Hematopoietic multipotent progenitor cell (in vitro differentiated cells): ENCODE results near the gene C2CD3. TPM values are rescaled to one million over a fixed set of nuclear protein-coding genes. Genes with fewer than 3 reads are reported as not detected.

Source experiments
- DNase-seq, 3 donors: peaks; one replicate each; pipeline ENCODE4 v3.0.0-alpha.2; 2011 to 2015; ENCODE audit warnings: low read depth in 2 of 3, low spot score in 2 of 3
- total RNA-seq: library from RNA; depleted of rRNA; stranded (reverse); fragments of >200 nt; gene quantifications from one replicate; pipeline ENCODE4 v1.2.3, GENCODE V29; 2012

Gene C2CD3, protein sequence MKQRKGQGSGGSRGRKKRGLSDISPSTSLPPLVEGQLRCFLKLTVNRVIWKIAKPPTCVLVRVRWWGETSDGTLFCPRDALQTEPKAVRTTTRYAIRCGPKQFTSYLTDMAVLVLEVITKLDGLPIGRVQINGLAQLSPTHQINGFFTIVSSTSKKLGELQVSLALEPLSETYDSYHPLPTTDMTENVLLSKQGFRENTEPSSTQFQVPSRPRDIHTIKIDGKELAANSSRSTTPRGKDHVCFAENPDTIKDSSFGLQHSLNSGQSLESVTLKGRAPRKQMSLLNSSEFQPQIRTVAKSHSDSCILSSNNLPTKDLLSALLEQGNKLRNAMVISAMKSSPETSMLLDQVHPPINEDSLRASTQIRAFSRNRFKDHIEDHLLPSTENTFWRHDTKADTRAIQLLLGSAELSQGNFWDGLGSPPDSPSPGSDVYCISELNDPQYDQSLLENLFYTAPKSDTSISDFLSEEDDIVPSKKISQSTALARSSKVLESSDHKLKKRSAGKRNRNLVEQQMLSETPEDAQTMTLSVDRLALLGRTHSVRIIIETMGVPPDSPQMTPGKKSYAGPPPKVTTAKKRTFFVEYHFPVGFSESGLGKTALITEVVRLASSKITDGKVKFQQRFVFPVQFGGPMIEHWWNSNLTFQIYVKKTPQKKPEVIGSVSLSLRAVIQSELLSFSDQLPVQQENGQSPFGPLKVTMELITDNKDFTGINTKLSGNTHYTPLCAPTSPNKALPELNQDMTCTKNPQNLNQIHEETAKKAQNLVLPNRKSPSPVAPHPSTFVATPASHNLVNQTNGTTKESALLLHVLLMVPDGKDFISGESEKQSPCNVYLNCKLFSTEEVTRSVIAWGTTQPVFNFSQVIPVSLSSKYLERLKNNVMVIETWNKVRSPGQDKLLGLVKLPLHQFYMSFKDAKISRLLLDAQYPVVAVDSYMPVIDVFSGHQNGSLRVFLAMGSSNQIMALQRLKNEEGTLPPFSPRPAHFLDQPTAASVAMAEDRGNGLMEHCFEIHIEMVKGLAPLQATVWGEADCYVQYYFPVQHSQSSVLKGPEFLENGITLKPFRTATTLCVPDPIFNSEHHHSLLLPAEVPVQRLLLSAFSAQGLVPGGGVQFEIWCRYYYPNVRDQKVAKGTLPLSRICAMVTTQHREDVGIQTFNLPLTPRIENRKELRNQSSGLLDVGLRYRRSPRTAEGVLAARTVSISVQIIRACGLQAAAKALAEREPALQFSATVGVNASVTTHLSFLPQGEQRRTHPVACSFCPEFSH (N-terminal part only)
- 21.3 TPM for total RNA-seq

DNA sequence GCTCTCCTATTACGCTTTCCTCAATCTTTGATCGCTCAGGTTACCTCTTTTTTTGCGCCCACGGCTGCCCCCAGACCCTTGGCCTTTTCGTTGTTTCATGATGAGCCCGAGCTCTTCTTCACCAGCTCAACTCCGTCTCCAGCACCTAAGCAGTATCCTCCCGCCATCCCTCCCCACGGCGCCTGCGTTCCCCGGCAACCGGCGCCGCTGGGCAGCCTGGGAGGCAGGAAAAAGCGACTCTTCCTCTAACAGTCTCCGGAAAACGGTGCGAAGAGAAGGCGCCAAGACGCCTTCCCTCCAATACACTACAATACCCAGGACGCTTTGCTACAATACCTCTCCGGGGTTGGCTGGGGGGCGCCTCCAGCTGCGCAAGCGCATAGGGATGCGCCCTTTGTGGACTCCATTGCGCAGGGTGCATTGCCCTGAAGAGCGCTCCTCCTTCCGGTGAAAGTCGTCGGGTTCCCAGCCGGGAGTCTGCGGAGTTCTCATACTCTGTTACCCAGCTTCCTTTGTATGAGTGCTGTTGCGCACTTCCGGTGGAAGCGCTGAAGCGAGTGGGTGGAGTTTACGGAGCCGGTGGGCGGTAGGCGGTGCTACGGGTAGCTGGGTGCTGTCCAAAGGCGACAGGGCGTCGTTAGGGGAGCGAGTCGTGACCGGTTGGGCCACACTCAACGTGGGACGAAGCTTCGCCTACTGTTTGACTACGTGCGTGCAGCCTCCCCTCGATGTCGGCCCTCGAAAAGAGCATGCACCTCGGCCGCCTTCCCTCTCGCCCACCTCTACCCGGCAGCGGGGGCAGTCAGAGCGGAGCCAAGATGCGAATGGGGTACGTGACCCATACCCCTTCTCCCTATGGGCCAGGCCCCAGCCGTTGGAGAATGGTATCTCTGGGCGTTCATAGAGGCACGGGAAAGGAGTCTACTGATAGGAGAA is at the start of gene C2CD3, which contains the start of gene PPME1:
Gene C2CD3 (minus strand): TSS at position 309 of the 936 bp plus-strand sequence. CDS start 210 bp downstream, at position 99.
Gene PPME1 (plus strand): TSS at position 596 of the 936 bp plus-strand sequence. CDS start 133 bp downstream, at position 729.
- DNase-seq: peak; percentile 96 to 100 (median 100)

DNA sequence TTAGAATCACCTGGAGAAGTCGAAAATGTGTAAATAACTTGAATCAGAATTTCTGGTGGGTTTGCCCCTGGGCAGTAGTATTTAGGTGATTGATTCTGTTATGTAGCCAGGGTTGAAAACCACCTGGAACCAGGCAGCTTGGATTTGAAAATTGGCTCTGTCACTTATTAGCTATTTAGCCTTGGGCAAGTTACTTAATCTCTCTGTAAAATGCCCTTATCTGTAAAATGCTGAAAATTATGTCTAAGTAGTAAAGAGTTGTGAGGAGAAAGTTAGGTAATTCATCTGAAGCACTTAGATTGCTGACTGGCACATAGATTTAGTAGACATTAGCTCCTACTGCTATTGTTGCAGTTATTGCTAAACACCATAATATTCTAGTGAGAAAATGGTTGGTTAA is 49.6 kb upstream of the C2CD3 start:
- no peak for DNase-seq

DNA sequence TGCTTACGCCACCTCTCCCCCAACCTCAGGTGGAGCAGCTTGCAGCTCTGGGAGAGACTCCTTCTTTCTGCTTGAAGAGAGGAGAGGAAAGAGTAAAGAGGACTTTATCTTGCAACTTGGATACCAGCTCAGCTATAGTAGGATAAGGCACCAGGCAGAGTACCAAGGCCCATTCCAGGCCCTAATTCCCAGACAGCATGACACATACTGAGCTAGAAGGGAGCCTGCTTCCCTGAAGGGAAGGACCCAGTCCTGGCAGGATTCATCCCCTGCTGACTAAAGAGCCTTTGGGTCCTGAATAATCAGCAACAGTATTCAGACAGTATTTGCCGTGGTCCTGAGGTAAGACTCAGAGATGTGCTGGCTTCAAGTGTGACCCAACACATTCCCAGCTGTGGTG is 41.7 kb upstream of the C2CD3 start:
- no peak for DNase-seq

DNA sequence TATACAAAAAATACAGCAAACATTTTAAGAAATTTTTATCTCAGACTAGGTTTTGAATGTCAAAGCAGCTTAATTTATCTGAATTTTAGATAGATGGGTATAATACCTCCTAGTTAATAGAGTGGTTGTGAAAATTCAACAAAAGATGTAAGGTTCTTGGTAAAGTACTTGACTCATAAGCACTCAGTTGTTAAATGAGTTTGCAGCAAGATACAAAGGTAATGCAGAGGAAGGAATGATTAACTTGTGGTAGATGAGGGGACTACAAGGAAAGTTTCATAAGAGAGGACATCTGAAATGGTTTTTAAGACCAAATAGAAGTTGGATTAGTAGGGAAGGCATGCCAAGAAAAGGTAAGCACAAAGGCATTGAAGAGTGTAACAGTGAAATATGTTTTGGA is 37.7 kb upstream of the C2CD3 start:
- no peak for DNase-seq

DNA sequence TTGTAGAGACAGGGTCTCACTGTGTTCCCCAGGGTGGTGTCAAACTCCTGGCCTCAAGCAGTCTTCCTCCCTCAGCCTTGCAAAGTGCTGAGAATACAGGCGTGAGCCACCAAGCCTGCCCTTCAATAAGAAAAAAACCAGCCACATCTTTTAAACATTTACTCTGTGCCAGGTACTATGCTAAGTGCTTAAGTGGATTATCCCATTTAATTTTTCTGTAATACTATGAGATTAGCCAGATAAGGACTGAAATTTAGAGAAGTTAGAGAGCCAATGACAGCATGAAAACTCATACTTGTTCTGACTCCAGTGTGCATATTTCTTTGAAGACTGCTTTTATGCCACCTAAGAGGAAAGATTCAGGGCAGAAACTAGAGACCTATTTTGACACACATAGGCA is 35.9 kb upstream of the C2CD3 start:
- no peak for DNase-seq

DNA sequence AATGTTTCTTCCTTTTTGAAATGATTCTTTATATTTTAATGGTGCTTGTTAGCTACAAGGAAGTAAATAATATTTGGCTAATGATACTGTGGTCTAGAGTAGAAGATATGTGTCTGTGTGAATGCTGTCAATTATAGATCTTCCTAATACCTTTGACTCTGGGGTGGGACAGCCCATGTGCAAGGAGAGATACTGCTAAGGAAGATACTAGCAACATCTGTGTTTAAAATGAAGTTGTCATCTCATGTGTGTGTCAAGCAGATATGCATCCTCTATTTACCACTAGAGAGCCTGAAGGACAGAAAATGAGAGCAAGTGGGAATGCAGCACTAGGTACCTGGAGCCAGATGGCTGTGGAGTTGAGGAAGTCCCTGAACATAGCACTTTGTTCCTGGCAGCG is 34.4 kb upstream of the C2CD3 start:
- no peak for DNase-seq

DNA sequence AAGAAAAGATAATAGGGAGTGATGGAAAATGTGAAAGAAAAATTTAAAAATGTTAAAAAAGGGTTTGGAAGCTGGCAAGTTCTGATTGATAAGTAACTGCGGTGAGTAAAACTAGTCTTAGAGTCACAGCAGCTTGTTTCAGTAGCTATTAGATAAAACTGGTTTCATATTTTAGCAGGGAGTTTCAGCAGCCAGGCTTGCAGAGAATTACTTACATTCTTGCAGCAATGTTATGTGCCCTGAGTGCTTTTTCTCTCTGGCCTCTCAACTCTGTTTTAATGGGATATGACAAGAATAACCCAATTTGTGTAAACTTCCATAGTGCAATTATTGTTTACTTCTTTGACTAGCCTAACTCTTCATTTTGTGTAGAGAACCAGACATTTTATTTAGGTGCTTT is 33.9 kb upstream of the C2CD3 start:
- no peak for DNase-seq

DNA sequence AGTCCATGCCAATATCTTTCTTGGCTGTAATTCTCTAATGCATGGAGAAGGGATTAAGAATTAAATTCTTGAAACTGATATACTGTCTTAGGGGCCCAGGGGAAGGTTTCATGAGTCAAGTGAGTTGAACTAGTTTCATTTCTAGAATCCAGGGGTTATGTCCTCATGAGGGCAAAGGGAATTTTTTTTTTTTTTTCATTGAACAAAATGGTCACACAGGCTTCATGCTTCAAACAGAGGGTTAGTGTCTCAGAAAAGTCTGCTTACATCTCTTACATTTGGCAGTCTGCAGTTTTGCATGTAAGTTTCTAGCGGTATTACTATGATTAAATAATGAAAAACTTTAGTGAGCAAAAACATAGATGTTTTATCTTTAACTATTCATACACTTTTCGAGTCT is 33.2 kb upstream of the C2CD3 start:
- DNase-seq: no peak

DNA sequence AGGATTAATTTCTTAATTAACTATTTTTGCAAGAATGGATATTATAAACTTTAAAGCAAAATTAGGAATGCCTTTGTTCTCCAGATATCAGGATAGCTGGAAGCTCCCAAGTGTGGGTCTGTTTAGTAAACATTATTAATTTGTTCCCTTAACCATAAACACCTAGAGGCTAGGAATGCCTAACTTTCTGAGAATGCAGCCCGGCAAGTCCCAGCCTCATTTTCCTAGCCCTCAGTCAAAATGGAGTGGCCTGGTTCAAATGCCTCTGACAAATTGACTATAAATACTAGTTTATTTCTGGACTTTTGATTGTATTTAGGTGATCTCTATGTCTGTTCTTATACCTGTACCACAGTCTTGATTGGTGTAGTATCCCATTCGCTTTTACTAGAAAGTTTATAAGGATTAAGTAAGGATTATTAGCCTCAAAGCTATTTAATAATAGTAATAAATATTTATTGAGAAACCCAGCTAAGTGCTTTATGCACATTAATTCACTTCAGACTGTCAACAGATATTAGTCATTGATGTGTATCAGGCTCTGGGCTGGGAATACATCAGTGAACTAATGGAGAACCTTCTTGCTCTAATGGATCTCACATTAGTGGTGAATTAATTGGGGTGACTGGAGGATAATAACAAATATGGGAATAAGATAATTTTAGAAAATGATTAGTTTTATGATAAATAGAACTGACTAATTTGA is 26.1 kb upstream of the C2CD3 start:
- DNase-seq: no peak

DNA sequence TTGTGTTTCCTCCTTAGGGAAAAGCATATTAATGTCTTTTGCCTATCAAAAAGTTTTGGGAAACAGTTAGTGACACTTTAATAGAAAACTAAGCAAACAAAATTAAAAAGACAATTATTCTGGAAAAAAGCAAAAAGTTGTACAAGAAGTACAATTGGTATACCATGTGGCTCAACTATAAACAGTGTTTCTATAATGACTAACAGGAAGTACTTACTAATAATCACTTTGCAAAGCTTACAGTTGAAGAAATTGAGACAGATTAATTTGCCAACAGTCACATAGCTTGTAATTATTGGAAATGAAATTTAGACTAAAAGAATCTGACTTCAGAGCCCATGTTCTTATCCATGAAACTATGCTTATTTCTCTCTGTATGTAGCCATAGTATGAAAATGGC is 25.0 kb upstream of the C2CD3 start:
- DNase-seq: no peak

DNA sequence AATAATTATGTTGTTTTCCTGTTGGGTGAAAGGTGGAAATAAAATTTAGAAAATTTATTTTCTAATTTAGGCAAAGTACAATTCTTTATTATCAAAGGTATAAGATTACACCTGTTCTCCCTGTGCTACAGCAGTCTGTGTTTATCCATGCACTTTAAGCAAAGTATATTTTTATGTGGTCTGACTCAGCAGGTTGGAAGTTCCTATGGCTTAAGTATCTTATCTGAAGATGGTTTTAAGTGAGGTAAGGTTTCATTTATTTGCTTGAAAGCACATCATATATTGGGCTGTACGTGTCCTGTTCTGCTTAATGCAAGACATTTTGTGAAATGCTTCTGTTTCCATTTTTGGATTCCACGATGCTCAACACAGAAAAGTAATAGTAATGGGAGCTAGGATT is 14.9 kb upstream of the C2CD3 start:
- DNase-seq: no peak

DNA sequence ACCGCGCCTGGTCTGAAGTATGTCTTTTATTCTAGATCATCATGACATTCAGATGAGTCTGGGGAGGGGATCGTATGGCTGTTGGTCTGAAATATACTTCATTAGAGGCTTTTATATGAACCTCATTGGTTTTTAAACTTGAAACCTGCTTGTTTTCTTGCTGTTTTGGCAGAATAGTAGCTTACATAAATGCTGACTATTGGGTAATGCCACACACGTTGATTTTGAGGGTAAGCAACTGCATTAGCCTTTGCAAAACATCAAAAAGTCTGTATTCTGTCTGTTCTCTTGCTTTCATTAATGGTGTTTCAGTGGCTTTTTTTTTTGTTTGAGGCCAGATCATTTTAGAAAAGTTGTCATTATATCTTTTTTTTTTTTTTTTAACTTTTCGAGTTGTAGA is 14.5 kb upstream of the C2CD3 start:
- DNase-seq: no peak

DNA sequence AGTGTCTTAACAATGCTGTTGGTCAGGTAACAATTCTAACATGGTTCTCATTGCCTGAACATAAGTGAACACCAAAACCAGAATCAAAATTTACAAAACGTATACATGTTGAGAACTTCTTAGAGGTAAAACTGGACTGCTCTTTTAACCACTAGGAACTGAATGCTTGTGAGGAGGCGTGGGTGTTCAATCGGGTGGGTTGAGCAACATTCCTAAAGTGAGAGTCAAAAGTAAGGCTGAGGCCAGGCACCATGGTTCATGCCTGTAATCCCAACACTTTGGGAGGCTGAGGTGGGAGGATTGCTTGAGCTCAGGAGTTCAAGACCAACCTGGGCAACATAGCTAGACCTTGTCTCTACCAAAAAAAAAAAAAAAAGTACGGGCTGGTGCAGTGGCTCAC is 11.8 kb upstream of the C2CD3 start:
- no peak for DNase-seq

DNA sequence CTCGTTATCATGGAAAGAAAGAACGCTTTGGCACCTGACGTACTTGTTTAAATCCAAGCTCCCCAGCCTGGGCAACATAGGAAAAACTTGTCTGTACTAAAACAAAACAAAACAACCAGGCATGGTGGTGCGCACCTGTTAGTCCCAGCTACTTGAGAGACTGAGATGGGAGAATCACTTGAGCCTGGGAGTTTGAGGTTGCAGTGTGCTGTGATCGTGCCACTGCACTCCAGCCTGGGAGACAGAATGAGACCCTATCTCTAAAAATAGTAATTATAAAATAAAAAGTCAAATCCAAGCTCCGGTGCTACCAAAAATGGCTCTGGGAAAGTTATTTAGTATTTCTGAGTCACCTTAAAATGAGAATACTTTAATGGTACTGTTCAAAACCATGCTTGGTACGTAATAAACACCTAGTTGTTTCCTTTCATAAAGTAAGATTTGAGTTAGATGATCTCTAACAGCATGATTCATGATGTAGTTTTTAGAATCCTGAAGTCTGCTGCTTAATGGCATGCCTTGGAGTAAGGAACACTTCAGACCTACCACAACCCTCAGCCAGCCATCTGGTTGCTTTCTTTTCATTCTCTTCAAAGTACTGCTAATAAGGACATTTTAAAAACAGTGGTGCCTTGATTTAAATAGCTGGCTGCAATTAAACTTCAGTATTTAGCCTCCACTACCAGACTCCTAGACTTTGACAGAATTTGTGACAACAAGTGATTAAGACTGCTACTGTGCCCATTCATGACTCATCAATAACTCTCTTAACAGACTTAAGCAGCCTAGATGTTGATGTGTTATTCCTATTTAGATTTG is 8.6 kb upstream of the C2CD3 start:
- no peak for DNase-seq

DNA sequence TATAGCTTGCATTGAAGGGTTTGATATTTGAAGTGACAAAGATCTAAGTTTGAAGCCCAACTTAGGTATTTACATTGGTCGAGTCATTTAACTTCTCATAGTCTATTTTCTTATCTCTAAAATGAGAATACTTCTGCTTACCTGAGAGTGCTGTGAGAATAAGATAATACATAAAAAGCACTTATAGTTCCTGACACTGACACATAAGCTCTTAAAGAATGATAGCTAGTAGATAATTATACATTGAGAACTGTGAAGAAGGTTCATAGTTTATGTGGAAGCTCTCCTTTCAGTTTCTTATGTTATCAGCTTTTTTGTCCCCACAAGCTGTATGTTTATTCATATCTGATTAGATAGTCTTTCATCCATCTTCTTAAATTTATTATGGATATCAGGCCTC is 5.1 kb upstream of the C2CD3 start:
- no peak for DNase-seq

DNA sequence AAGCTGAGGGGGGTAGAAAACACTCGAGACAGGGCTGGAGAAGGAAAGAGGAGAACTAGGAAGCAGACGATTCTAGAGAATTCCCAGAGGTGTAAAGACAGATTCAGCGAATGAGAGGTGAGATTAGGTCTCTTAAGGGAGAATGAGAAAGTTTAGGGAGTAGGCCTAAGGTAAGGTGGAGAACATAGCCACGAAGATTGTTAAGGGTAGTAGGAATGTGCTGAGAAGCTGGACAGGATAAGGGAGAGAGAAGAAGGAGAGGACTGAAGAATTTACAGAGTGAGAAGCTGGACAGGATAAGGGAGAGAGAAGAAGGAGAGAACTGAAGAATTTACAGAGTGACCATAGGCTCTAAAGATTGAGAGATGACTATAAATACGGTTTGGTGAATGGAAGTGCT is 1.2 kb upstream of the C2CD3 start:
- no peak for DNase-seq

DNA sequence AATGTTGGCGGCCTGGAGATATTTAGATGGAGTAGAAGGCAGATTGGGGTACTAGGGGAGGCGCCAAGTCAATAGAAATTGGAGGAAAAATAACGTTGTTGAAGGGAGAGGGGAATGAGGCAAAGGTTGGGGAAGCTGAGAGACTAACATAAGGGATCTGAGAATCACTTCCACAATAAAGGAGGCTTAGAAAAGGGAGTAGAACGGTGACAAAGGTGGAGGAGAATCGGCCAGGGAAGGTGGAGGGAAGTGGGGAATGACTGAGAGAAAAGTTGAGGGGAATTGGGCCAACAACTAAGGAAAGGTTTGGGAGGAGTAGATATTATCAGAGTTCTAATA is 797 bp upstream of the C2CD3 start:
- DNase-seq: no peak

DNA sequence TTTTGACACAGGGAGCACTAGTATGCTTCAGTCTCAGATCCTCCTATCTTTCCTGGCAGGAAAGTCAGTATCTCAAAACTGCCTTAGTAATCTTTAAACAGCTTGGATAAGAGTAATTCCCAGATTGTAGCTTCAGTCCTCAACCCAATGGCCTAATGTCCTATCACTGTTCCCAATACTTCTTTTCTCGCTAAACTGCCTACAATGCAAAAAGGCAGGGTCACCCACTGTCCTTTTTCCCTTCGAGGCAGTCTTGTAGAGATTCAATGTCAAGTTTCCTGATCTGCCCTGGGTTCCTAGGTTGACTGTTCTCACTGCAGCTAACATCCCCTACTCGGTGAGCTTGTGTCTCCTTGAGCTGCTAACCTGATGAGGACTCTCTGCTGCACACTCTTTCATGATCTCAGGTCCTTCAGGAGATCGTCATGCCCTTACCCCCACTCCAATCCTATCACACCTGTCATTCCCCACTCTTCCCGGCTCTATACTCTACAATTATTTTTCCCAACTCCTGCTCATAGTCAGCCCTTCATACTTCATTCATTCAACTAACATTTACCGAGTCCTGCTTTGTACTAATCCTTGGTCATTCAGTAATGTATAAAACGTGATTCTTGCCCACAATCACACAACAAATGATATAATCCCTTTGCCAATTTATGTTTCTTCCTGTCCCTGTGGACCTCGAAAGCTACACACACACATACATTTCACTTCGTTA is 904 bp downstream of the C2CD3 start:
- DNase-seq: no peak
